Smooth muscle cell (in vitro differentiated cells): ENCODE results near the gene STK38. TPM values are rescaled to one million over a fixed set of nuclear protein-coding genes. Genes with fewer than 3 reads are reported as not detected.
A peak's percentile ranks its signal among the peaks of the same experiment; 100 is the strongest.

Experiments
- DNase-seq: peaks from one replicate; lab custom pipeline; 2025; ENCODE audit not compliant: unreplicated experiment; lab: John Stamatoyannopoulos, UW
- H2AFZ ChIP-seq: fragments of 200-600 bp; sonication (generic); 2 replicates; pipeline ENCODE4 v1.6.0; 2016; ENCODE audit warnings: antibody characterized with exemption, low read depth, mild to moderate bottlenecking
- H3F3A ChIP-seq: fragments of 200-600 bp; sonication (generic); 2 replicates; pipeline ENCODE4 v1.6.0; 2017; ENCODE audit warnings: antibody characterized with exemption, low read depth
- H3K27ac ChIP-seq: fragments of 200-600 bp; sonication (generic); 2 replicates; pipeline ENCODE4 v1.5.1; 2016; ENCODE audit warnings: low read depth, mild to moderate bottlenecking
- H3K27me3 ChIP-seq: fragments of 200-600 bp; sonication (generic); 2 replicates; pipeline ENCODE4 v1.6.1; 2016; ENCODE audit warnings: low read depth, mild to moderate bottlenecking
- H3K36me3 ChIP-seq: fragments of 200-600 bp; sonication (generic); 2 replicates; pipeline ENCODE4 v1.5.1; 2016; ENCODE audit warnings: low read depth
- H3K4me1 ChIP-seq: fragments of 200-600 bp; sonication (generic); 2 replicates; pipeline ENCODE4 v1.5.1; 2016; ENCODE audit warnings: low read depth
- H3K4me2 ChIP-seq: fragments of 200-600 bp; sonication (generic); 2 replicates; pipeline ENCODE4 v1.6.0; 2016; ENCODE audit warnings: mild to moderate bottlenecking
- H3K4me3 ChIP-seq: fragments of 200-600 bp; sonication (generic); 2 replicates; pipeline ENCODE4 v1.5.1; 2016; ENCODE audit warnings: mild to moderate bottlenecking
- H3K79me2 ChIP-seq: fragments of 200-600 bp; sonication (generic); 2 replicates; pipeline ENCODE4 v1.6.0; 2016; ENCODE audit warnings: low read depth, mild to moderate bottlenecking
- H3K9ac ChIP-seq: fragments of 200-600 bp; sonication (generic); 2 replicates; pipeline ENCODE4 v1.6.0; 2016; ENCODE audit warnings: low read depth
- H3K9me3 ChIP-seq: fragments of 200-600 bp; sonication (generic); replicated peaks from 2 replicates; pipeline ENCODE4 v1.5.1; 2016; ENCODE audit warnings: low read depth
- H4K20me1 ChIP-seq: fragments of 200-600 bp; sonication (generic); 2 replicates; pipeline ENCODE4 v1.6.0; 2016; ENCODE audit warnings: low read depth
- WGBS: methylation state at CpG from one replicate; pipeline ENCODE4 v1.1.7; 2016; ENCODE audit warnings: low lambda C conversion rate; 5-methylcytosine and 5-hydroxymethylcytosine counted together
- polyA plus RNA-seq: library from polyadenylated mRNA; unstranded; fragments of >200 nt; fragmentation: Nextera tagmentation; extraction: Ambion mirVana; gene quantifications from 2 replicates; pipeline ENCODE4 v1.2.1, GENCODE V29; 2016
- total RNA-seq: library from RNA; depleted of rRNA; stranded (reverse); fragments of >200 nt; gene quantifications from 2 replicates; pipeline ENCODE4 v1.2.3, GENCODE V29; 2014
- TF ChIP-seq, protein P1 (sequence below): fragments of 200-600 bp; sonication (generic); IDR thresholded peaks from 2 replicates; pipeline ENCODE4 v1.5.1; 2017; ENCODE audit warnings: borderline replicate concordance, mild to moderate bottlenecking, antibody characterized with exemption; ENCODE audit not compliant: insufficient read depth, poor library complexity, severe bottlenecking

Gene STK38
- total and polyA plus RNA-seq, 2 experiments from 2014 or later = 34.5 to 34.6 TPM

DNA sequence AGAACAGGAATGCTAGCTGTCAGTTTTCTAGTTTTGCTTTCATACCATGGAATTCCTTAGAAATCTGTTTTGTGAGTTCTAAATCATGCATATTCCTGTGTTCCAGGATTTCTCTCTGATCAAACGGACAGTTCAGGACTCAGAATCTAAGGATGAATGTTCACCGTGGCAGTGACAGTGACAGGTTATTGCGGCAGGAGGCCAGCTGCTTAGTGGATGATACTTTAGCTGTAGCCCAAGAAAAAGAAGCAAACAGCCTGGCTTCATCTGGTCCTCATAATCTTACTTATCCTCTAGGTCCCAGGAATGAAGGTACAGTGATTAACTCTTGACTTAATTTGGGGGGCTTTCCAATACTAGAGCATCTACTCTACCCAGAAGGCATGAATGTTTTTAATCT is 77.3 kb downstream of the STK38 start:
- Histone ChIP-seq H3K79me2 (peaks cover 62% of the 10 kb centered on the region), H3K27ac (no peak overlapping the region), H3K4me1 (no peaks in the 10 kb centered on the region), H3F3A (no peaks in the 10 kb centered on the region), H3K9ac (no peak overlapping the region), H3K9me3 (no peaks in the 10 kb centered on the region), H3K36me3 (peaks cover 5% of the 10 kb centered on the region), H4K20me1 (peaks cover 83% of the 10 kb centered on the region), H2AFZ (no peak overlapping the region), H3K4me3 (no peak overlapping the region), H3K27me3 (no peaks in the 10 kb centered on the region), H3K4me2 (no peak overlapping the region)
- WGBS = 99% methylated on average over 3 of the region's 3 CpGs
- no peak for DNase-seq
- TF ChIP-seq, protein P1, sequence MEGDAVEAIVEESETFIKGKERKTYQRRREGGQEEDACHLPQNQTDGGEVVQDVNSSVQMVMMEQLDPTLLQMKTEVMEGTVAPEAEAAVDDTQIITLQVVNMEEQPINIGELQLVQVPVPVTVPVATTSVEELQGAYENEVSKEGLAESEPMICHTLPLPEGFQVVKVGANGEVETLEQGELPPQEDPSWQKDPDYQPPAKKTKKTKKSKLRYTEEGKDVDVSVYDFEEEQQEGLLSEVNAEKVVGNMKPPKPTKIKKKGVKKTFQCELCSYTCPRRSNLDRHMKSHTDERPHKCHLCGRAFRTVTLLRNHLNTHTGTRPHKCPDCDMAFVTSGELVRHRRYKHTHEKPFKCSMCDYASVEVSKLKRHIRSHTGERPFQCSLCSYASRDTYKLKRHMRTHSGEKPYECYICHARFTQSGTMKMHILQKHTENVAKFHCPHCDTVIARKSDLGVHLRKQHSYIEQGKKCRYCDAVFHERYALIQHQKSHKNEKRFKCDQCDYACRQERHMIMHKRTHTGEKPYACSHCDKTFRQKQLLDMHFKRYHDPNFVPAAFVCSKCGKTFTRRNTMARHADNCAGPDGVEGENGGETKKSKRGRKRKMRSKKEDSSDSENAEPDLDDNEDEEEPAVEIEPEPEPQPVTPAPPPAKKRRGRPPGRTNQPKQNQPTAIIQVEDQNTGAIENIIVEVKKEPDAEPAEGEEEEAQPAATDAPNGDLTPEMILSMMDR = no peak

DNA sequence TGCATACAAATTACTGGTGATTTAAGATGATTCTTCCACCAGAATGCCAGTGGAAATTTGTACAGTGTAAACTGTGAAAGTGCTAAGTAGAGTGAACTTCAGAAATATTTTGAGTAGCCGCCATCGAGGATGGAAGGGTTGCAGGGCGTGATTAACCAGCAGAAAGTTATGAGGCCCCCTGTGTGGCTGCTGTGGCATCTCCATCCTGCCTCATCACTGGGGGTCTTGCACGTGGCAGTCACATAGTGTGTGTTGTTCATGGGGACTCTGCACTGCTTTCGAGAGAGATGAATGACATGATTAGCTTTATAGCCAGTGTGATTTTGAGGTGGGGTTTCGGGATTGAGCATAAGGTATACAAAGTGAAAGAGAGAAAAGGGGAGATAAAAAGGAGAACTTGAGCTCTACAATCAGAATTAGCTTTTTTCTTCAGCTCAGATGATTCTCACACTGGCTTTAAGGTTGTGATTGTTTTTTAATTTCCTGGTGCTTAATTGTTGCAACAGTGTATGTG is 78.1 kb downstream of the STK38 start:
- Histone ChIP-seq H2AFZ (no peak overlapping the region), H4K20me1 (peaks cover 83% of the 10 kb centered on the region), H3K27ac (no peak overlapping the region), H3K4me2 (no peak overlapping the region), H3K27me3 (no peaks in the 10 kb centered on the region), H3K4me1 (no peaks in the 10 kb centered on the region), H3K4me3 (no peak overlapping the region), H3K79me2 (peaks cover 70% of the 10 kb centered on the region), H3K9ac (no peak overlapping the region), H3F3A (no peaks in the 10 kb centered on the region), H3K9me3 (no peaks in the 10 kb centered on the region), H3K36me3 (peaks cover 5% of the 10 kb centered on the region)
- no peak for DNase-seq
- TF ChIP-seq, protein P1 = no peak
- WGBS = 88% methylated on average over 6 of the region's 6 CpGs

DNA sequence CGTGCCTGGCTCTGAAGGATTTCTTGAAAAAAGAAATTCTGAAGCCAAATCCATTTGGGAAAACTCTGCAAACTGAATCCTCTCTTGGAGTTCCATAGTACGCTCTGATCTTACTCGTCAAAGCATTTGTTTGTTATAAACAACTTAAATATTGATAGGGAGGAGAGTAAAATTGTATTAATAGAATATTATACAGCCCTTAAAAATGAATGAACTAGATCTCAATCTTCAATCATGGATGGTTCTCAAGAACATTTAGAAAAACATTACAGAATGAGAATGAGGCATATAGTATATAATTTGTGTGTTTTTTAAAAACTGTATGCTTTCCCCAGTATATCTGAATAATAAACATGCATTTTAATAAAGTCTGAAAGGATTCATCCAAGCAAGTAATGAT is 79.7 kb downstream of the STK38 start:
- no peak overlapping the region for H3K27ac ChIP-seq
- H3K4me2 ChIP-seq = no peak overlapping the region
- no peak overlapping the region for H2AFZ ChIP-seq
- H3K4me1 ChIP-seq = no peaks in the 10 kb centered on the region
- H3K36me3 ChIP-seq = peaks cover 5% of the 10 kb centered on the region
- no peak overlapping the region for H3K9ac ChIP-seq
- H3K79me2 ChIP-seq = peaks cover 86% of the 10 kb centered on the region
- no peak overlapping the region for H3K4me3 ChIP-seq
- no peaks in the 10 kb centered on the region for H3K9me3 ChIP-seq
- peaks cover 87% of the 10 kb centered on the region for H4K20me1 ChIP-seq
- no peak for DNase-seq
- H3K27me3 ChIP-seq = no peaks in the 10 kb centered on the region
- peaks cover 5% of the 10 kb centered on the region for H3F3A ChIP-seq
- TF ChIP-seq, protein P1 = no peak
- 100% methylated on average over 3 of the region's 3 CpGs for WGBS

DNA sequence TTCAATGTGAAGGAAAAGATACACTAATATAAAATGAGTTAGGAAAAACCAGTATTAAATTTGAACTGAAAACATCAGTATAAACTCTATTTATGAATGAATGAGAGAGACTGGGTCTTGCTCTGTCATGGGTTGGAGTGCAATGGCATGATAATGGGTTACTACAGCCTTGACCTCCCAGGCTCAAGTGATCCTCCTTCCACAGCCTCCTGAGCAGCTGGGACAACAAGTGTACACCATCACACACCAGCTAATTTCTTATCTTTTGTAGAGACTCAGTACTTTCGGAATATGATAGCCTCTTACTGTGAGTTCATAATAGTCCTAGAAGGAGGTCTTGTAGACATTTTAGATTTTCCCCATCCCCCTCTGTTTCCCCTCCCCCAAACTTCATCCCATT is 83.0 kb downstream of the STK38 start:
- TF ChIP-seq, protein P1 = no peak
- Histone ChIP-seq H4K20me1 (peaks cover 95% of the 10 kb centered on the region), H3K4me3 (no peak overlapping the region), H2AFZ (no peak overlapping the region), H3K27me3 (no peaks in the 10 kb centered on the region), H3K79me2 (peaks cover 98% of the 10 kb centered on the region), H3K9me3 (no peaks in the 10 kb centered on the region), H3K9ac (no peak overlapping the region), H3K4me2 (no peak overlapping the region), H3K36me3 (no peaks in the 10 kb centered on the region), H3K27ac (peak overlapping the region; percentile 53), H3F3A (peaks cover 5% of the 10 kb centered on the region), H3K4me1 (no peaks in the 10 kb centered on the region)
- DNase-seq = no peak
- WGBS = 95% methylated on average over 1 of the region's 1 CpG
